Endothelial cell of umbilical vein (primary cell): Measurements from ENCODE around the gene OSBPL10.

Source experiments
- CTCF ChIP-seq, 2 donors: IDR thresholded peaks; 1 replicate in 1 of 2; 2 replicates in 1 of 2; pipeline ENCODE4 v1.5.1; 2011; ENCODE audit warnings: low read length in 2 of 2, mild to moderate bottlenecking in 2 of 2, moderate library complexity in 2 of 2, control low read depth in 1 of 2, inconsistent platforms in 1 of 2, low read depth in 1 of 2; ENCODE audit not compliant: insufficient read depth in 1 of 2; ENCODE audit errors: extremely low read depth in 1 of 2
- EZH2 ChIP-seq: IDR thresholded peaks from 2 replicates; pipeline ENCODE4 v1.6.1; 2012; ENCODE audit warnings: borderline replicate concordance, low read depth, mild to moderate bottlenecking, moderate library complexity, low read length, inconsistent platforms; ENCODE audit not compliant: severe bottlenecking
- JUN ChIP-seq: IDR thresholded peaks from 2 replicates; pipeline ENCODE4 v1.6.1; 2011; ENCODE audit warnings: borderline replicate concordance, low read depth; ENCODE audit not compliant: insufficient read length, insufficient read depth
- POLR2A ChIP-seq: IDR thresholded peaks from 2 replicates; pipeline ENCODE4 v1.6.1; 2012; ENCODE audit warnings: low read depth, mild to moderate bottlenecking, control low read depth, low read length
- POLR2AphosphoS5 ChIP-seq: IDR thresholded peaks from 2 replicates; pipeline ENCODE4 v1.6.1; 2012; ENCODE audit warnings: low read depth, mild to moderate bottlenecking, control low read depth, low read length, moderate library complexity; ENCODE audit not compliant: insufficient read depth

DNA sequence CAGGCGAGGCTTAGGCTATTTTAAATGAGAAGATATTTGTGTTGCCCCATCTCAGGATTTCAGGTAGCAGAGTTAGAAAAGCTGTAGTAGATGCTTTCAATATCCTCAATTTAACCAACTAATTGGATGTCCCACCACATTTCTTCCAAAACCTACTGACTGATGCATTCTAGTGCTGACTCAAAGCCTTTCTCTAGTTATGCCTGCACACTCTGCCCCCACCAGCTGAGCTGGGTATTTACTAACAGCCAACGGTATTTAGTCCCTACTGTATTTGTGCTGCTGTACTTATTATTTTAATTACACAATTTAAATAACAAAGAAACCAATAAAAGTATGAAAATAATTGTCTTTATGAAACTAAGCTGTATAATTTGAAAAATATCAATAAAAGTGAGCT is 139.5 kb downstream of the OSBPL10 start:
- TF ChIP-seq CTCF (IDR thresholded peaks at IDR 0.05; ENCODE audit: extremely low read depth in 1 of 2, insufficient read depth in 1 of 2, low read depth in 1 of 2, low read length in 2 of 2) = no peak
- no peak for TF ChIP-seq POLR2A
- TF ChIP-seq EZH2 = no peak
- no peak for TF ChIP-seq POLR2AphosphoS5
- TF ChIP-seq JUN = no peak
